Endometrial microvascular endothelial cells (primary cell): ENCODE data around the gene HOXA10. TPM values are rescaled to one million over a fixed set of nuclear protein-coding genes. Genes with fewer than 3 reads are reported as not detected.

Experiments used
- in situ Hi-C: cut with HindIII; loops from 2 replicates; pipeline ENCODE4 v1.10.0; 2017; ENCODE audit warnings: low sequenced_read_pairs, low pct_unique_long_range_greater_than_20kb; ENCODE audit errors: inconsistent ontology term
- total RNA-seq: library from RNA; depleted of rRNA; stranded (reverse); fragments of >200 nt; gene quantifications from one replicate; pipeline ENCODE4 v1.2.3, GENCODE V29; 2015; ENCODE audit errors: inconsistent ontology term

Gene HOXA10
- total RNA-seq, 1 donor from 2014 or later: 9.8 TPM

DNA sequence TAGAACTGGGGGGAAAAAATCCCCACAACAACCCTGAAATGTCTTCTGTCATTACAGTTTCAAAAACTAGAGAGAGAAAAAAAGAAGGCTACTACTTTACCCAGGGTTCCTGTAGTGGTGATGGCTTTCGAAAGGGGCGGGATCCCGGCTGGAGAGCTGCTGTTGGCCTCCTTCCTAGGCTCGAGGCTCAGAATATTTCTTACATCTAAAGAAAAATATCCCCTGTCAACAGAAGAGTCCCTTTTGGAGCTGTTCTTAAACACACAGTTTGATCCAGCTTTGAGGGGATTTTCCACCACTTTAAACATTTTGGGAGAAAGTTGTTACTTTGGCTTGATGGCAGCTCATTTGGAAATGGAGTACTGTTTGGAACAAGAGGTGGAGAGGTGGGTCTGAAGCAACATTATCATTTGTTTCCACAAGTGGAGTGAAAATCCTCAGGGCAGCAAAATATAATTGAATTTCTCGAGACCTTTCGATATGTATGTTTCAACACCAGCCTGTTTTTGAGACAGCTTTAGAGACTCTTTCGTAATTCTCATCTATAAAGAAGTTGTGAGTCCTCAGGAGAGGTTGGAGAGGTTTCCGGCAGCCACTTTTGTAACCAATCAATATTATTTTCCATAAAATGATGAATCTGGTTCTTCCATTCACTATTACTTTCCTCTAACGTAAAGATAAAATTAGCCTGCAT, 20.7 kb upstream of the HOXA10 start:
- in situ Hi-C loops: no loop called here

DNA sequence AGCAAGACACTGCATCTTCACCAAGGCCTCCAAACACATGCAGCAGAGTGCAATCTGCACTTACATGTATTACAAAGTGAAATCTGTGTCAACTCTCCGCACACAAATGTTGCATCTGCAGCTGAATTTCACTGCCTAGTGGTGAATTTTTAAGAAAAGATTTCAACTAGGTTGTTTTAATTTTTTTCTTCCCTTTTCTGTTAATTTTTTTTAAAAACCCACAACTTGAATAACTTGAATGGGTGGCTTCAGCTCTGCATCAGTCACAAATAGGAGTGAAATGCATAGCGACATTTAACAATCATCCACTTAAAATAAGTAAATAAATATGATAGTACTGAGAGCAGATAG, 19.9 kb upstream of the HOXA10 start:
- in situ Hi-C loops: no loop called here

- in situ Hi-C loops: no loop called here
Observed at GRCh38 chr7:27193335-27194001, 19.3 kb upstream of the HOXA10 start.

GRCh38 chr7:27192546-27193334, 18.6 kb upstream of the HOXA10 start:
- in situ Hi-C loops: no loop called here

DNA sequence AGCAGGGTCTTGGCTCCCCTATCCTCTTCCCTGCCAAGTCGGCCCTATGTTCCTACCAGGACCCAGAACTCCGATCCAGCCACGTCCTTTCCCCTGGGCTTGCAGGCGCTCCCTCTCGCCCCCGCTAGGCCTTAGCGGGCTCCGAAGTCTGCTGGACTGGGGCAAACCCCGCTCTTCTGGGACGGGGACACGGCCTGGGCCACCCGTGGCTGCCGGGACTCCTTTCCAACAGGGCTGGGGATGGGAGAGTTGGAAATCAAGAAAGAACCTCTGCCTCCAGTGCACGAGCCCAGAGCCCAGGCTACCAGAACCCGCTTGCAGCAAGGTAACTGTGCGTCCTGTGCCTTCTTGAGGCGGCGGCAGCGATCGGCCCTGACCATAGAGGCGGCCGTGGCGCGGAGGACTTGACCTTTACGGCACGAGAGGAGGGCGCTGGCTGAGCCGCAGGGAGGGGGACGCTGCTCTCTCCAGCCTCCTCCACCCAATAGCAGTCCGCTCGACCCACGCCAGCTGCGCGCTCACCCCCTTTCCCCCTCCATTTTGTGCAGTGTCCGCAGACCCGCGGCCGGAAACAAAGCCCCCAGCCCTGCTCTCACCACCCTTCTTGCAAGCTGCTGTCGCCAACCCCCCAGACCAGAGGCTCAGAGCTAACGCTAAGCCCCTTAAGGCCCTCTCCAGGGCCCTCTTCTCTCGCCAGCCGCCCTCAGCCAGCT, 17.9 kb upstream of the HOXA10 start:
- in situ Hi-C loops: no loop called here

DNA sequence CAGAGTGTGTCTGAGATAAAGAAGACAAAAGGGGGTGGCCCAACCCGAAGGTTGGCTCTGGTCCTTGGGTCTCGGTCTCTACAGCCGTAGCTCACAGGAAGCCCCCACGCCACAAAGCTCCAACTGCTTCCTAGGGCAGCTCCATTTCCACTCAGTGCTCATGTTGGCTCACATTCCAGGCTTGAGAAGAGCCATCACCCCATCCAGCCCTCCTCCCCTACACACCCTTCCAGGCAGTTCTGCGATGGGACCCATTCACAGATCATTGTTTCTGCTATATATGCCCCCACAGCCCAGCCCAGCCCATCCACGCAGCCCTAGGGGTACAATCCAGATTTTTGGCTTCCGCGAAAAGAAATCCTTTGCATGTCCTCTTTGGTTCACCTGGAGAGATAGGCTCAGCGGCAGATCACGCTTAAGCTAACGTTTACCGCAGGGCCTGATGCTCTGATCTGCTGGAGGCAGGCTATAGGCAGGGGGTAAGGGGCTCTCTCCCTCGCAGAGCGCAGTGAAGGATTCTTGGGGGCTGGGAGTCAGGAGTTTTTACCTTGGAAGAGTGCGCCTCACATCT, 17.1 kb upstream of the HOXA10 start:
- in situ Hi-C loops: no loop called here

DNA sequence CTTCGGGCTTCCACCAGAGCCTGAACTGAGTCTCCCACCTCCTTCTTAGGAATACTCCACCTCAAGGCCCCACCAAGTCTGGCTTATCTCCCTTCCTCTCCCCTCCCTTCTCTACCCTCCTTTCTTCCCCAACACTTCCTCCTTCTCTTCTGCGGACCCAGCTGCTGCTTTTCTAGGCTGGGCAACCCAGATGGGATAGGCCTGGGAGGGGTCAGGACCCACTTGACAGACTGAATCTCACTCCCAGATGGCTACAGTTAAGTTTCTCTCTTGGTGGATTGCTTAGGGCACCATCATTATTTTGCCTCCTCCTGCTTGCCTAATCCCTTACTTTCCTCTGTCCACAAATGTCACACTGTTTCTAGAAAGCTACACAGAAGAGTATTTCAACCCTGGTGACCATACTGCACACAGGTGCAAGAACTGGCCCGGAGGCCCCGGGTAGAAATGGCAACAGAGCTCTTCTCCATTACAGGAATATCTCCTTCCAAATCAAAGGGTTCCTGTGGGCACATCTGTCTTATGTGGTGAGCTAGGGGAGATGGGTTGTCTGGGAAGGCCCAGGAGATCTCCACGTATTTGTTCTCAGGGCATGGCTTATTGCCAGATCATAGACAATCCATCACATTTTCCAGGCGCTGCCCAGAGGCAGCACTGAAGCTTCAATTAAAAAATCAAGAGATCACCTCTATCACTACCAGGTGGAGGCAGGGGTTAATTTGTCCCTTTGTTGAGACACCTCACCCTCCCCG, 16.1 kb upstream of the HOXA10 start:
- in situ Hi-C loops: no loop called here

- in situ Hi-C loops: no loop called here
Observed at GRCh38 chr7:27189295-27189996, 15.3 kb upstream of the HOXA10 start.

- in situ Hi-C loops: no loop called here
Observed at GRCh38 chr7:27188386-27189294, 14.5 kb upstream of the HOXA10 start.

DNA sequence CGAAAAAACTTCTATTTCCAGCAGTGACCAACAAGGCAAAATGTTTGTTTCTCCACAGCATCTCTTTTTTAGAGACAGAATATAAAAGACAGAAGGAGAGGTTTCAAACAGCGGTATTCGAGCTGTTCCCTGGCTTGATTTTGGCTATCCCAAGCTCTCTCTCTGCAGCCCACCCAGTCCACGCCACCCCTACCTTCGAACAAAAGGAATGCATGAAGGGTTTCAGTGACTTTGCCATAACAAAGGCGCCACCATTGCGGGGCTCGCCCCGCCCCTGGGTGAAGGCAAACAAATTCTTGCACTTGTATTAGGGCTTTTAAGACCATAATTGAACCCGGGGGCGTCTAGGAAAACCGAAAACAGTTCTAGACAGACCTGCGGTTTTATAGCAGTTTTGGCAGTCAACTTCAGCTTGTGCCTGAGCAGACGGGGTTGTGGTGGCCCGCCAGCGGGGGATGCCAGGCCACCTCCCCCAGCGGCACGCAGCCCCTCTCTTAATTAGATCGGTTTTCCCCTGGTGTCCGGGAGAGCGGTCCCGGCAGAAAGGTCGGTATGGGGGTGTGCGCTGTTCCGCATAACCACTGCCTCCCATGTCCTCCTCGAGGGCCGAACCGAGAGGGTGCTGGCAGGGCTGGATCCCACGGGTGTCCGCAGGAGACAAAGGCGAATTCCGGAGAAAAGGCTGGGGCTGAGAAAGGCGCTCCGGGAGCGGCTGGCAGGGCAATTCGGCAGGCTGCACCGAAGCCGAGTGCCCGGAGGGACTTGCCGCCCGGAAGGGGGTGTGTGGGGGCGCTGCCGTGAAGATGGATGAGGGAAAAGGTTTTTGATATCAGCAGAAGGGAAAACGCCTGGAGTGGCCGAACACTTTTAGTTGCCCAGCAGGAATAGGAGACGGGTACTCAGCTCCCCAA, 13.6 kb upstream of the HOXA10 start:
- in situ Hi-C loops: no loop called here

GRCh38 chr7:27186668-27187474, 12.8 kb upstream of the HOXA10 start:
- in situ Hi-C loops: no loop called here

DNA sequence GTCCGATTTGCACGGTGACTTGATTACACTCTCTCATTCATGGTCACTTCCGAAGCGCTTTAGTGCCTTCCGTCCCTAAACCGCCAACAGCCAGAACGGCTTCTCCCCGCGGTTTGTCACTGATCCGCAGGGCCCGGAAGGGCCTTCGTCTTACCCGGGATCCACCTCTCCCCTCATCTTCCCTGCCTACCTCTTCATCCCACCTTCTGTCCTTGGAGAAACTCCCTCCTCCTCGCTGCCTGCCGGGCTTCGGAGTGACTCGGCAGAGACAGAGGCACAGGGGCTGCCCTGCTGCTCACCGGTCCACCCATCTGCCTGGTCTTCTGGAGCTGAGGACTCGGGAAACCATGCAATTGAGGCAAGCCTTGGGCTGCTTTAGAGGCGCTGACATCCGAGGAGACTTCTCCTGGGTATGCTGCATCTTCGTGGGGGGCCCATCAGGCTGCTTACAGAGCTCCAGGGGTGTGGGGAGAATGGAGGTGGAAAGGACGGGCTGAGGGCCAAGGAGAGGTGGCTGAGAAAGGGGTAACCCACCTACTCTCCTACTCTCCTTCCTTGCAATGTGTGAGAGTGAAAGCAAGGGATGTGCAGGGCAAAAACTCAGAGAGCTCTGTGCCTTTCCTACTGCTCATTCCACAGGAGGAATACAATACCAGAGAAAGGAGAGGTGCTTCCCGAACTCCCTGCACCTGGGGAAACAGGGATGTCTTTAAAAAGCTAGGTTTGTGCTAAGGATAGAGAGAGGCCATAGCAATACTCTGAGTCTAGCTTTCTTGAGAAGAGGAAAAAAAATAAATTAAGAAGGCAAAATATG, 11.9 kb upstream of the HOXA10 start:
- in situ Hi-C loops: no loop called here

DNA sequence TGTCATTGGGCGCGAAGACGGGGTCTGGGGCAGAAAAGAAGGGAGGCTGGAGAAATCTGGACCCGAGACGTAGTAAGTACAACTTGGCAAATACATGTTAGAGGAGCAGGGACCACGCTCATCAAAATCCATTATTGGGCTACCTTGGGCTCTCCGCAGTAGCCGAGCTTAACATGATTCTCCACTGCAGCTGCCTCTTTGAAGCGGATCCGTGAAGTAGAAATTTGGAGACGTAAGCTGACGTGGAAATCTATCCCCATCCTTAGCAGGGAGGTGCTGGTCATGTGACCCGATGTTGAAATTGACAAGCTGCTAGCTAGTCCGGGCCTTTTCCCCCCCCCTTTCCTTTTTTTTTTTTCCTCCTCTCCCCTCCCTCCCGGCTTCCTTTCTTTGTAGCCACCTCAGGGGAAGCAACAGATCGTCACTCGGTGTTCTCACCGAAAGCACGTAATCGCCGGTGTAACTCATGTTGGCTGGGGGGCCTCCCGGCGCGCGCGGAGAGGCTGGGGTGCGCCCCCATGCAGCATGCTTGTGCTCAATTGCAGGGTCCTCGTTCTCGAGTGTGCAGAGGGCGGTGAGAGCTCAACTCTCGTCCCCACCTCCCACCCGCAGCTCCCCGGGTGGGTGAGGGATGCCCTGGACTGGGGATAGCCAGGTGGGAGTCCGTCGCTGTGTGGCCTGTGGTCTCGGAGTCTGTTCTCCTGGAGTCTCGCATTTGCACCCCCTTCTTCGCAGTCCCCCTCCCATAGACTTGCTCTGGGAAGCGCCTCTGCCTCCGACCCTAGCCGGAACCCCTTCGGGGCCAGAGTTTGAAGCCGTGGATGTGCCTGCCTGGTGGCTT, 11.1 kb upstream of the HOXA10 start, which contains the start of gene HOXA11:
Gene HOXA11 (minus strand): TSS at position 220 of the 841 bp plus-strand sequence. CDS start 88 bp downstream, at position 132.
- in situ Hi-C loops: no loop called here
